ENCODE measurements around the gene SLC6A2.

GRCh38 chr16:55628306-55628968 lies 27.4 kb upstream of the SLC6A2 start:
- TF ChIP-seq CTCF (IDR thresholded peaks at IDR 0.05) (no peak), POLR2AphosphoS5 (IDR thresholded peaks at IDR 0.05) (no peak), POLR2A (IDR thresholded peaks at IDR 0.05) (no peak)

All from transverse colon (tissue), 4 donors.